Heart right ventricle (tissue), 16 donors: Measurements from ENCODE around the gene NOVA2. TPM values are rescaled to one million over a fixed set of nuclear protein-coding genes. Genes with fewer than 3 reads are reported as not detected.

Source experiments
- ATAC-seq, 8 donors: fragments of 200-7000 bp; cut with Tn5 transposase; one replicate each; pipeline ENCODE4 v1.9.1; 2020; ENCODE audit warnings: mild to moderate bottlenecking in 8 of 8, moderate library complexity in 8 of 8, moderate number of reproducible peaks in 1 of 8
- DNase-seq, 2 donors: peaks; one replicate each; pipeline ENCODE4 v3.0.0-alpha.2; 2020
- H3K27ac ChIP-seq, 10 donors: fragments of 200-600 bp; sonication (generic) in 2 of 10; one replicate each; pipeline versions ENCODE4 v1.5.0 to v1.8.0; 2020 to 2022; ENCODE audit warnings: mild to moderate bottlenecking in 3 of 10
- H3K27me3 ChIP-seq, 7 donors: fragments of 200-600 bp; one replicate each; pipeline ENCODE4 v1.8.0; 2021 to 2022; ENCODE audit warnings: mild to moderate bottlenecking in 2 of 7
- H3K36me3 ChIP-seq, 9 donors: fragments of 200-600 bp; sonication (generic) in 1 of 9; one replicate each; pipeline versions ENCODE4 v1.5.0 to v1.8.0; 2020 to 2022; ENCODE audit warnings: mild to moderate bottlenecking in 2 of 9
- H3K4me1 ChIP-seq, 9 donors: fragments of 200-600 bp; sonication (generic) in 1 of 9; one replicate each; pipeline versions ENCODE4 v1.5.0 to v1.8.0; 2020 to 2022; ENCODE audit warnings: mild to moderate bottlenecking in 4 of 9
- H3K4me3 ChIP-seq, 10 donors: fragments of 200-600 bp; sonication (generic) in 2 of 10; one replicate each; pipeline versions ENCODE4 v1.5.0 to v1.8.0; 2020 to 2022; ENCODE audit warnings: mild to moderate bottlenecking in 7 of 10, moderate library complexity in 2 of 10
- H3K9me3 ChIP-seq, 11 donors: fragments of 200-600 bp in 10 of 11; sonication (generic) in 2 of 11; one replicate each; pipeline versions ENCODE4 v1.5.0 to v1.8.0; 2013 to 2022; ENCODE audit warnings: mild to moderate bottlenecking in 2 of 11, control low read depth in 1 of 11, moderate library complexity in 1 of 11
- WGBS, 2 donors: extraction: QIAGEN DNeasy Blood & Tissue Kit; methylation state at CpG; one replicate each; pipeline ENCODE4 v1.1.7; 2013; ENCODE audit warnings: inconsistent platforms in 1 of 2; 5-methylcytosine and 5-hydroxymethylcytosine counted together
- intact Hi-C, 10 donors: fragments of 100-400 bp; cut with DNase I; formaldehyde crosslinking; loops; one replicate each; pipeline versions ENCODE4 v1.11.1 to v1.14.2; 2022
- microRNA-seq, 2 donors: library from miRNA; unstranded; fragments of <30 nt; microRNA quantifications; one replicate each; pipeline ENCODE4 v1.2.0, GENCODE V29; 2021
- polyA plus RNA-seq, 2 donors: library from polyadenylated mRNA; stranded (reverse); fragments of 200-250 nt; gene quantifications; one replicate each; pipeline ENCODE4 v1.2.3, GENCODE V29; 2013
- total RNA-seq, 10 donors: library from RNA; stranded (reverse); fragmentation: NEBNext Ultra II Directional in 3 of 10; extraction: Animal tissue kit (Norgen Biotek cat#: 25700) in 3 of 10; gene quantifications; one replicate each; pipeline versions ENCODE4 v1.2.1 to v1.2.4, GENCODE V29; 2021 to 2023
- TF ChIP-seq, protein P1 (sequence below), 9 donors: fragments of 200-600 bp; sonication (generic) in 2 of 9; IDR thresholded peaks; one replicate each; pipeline versions ENCODE4 v1.5.0 to v1.8.0; 2021 to 2022; ENCODE audit warnings: antibody characterized with exemption in 9 of 9, mild to moderate bottlenecking in 5 of 9, moderate library complexity in 1 of 9
- donor health status: Arrhythmogenic right ventricular cardiomyopathy.
- donor health status: ischemic (EF 13 %, LVEDD 7.1; RV severe dilation, severe dysfunction).
- donor health status: healthy with polysubstance abuse.
- donor health status: DM: no; HTN: yes; CAD: no.
- donor health status: DM: no; HTN: no; CAD: no.
- donor health status: ischemic (EF 25% LVEDD 6.9; RV normal size, moderate dysfunction).
- donor health status: ischemic (EF 25% LVEDD 5.7; RV mildly dilated, moderate dysfunction).
- donor health status: healthy.
- donor health status: DM: yes; HTN: yes; CAD: no.
- donor health status: Ischemic cardiomyopathy.
- donor health status: ischemic (EF 35%, LVEDD 5.7; RV mildly dilated, moderate dysfunction).
- donor health status: nonischemic (EF 11% LVEDD 7.7; RV severe dilation, severe dysfunction).
- donor health status: DM: yes; HTN: yes; CAD: no.
- donor health status: PGD.
- donor health status: ischemic (EF 29% LVEDD 5.4; RV normal size, mild dysfunction).
- donor health status: nonischemic (EF 23%, LVEDD 6.1; RV moderate dilation, normal function).

Gene NOVA2
- total and polyA plus RNA-seq, 12 donors = 1.6 to 8.2 (median 5.9) TPM

- Histone ChIP-seq H3K27me3 (peaks cover 0 to 3% (median 0%) of the 10 kb centered on the region in 7 donors), H3K36me3 (peaks cover 0 to 16% (median 7%) of the 10 kb centered on the region in 9 donors), H3K4me3 (peak overlapping the region in 4 of 10 donors; percentile 11 to 79 (median 40)), H3K27ac (no peak overlapping the region), H3K4me1 (peaks cover 15 to 45% (median 37%) of the 10 kb centered on the region in 9 donors), H3K9me3 (no peaks in the 10 kb centered on the region)
- WGBS, 2 donors = 91 to 93% methylated on average over 57 of the region's 57 CpGs
- DNase-seq (no peak), ATAC-seq (no peak)
- intact Hi-C loops = loop anchor here in 2 of 10 donors (2.0 to 10.0 kb wide), 2 partner anchors 19 to 69 kb away; partner anchors contain the start of genes FOXA3 (in 1 of the 2) and RSPH6A (in 1 of the 2)
- TF ChIP-seq, protein P1, sequence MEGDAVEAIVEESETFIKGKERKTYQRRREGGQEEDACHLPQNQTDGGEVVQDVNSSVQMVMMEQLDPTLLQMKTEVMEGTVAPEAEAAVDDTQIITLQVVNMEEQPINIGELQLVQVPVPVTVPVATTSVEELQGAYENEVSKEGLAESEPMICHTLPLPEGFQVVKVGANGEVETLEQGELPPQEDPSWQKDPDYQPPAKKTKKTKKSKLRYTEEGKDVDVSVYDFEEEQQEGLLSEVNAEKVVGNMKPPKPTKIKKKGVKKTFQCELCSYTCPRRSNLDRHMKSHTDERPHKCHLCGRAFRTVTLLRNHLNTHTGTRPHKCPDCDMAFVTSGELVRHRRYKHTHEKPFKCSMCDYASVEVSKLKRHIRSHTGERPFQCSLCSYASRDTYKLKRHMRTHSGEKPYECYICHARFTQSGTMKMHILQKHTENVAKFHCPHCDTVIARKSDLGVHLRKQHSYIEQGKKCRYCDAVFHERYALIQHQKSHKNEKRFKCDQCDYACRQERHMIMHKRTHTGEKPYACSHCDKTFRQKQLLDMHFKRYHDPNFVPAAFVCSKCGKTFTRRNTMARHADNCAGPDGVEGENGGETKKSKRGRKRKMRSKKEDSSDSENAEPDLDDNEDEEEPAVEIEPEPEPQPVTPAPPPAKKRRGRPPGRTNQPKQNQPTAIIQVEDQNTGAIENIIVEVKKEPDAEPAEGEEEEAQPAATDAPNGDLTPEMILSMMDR (IDR thresholded peaks at IDR 0.05) = no peak
These were observed 89.6 kb downstream of the NOVA2 start for GRCh38 chr19:45883881-45884681.

Small RNA genes within 50 kb of the gene (microRNA-seq; reads per million reads assigned to microRNA genes)
- 68.2 to 81.8 reads per million in 2 donors for gene MIR769

Other genes starting within 250 kb of the NOVA2 start
- gene FBXO46, start 243.0 kb downstream of the NOVA2 start, total RNA-seq = 10 to 100 TPM in 2 of 10 donors, 1 to 10 TPM in 8; 5.2 to 13.5 (median 9.1) TPM
- 10 to 100 TPM in 1 of 2 donors, 1 to 10 TPM in 1; 5.3 to 11.4 TPM for gene FBXO46, start 243.0 kb downstream of the NOVA2 start, polyA plus RNA-seq
- not detected for gene MEIOSIN, start 240.4 kb downstream of the NOVA2 start, total RNA-seq
- not detected for gene MEIOSIN, start 240.4 kb downstream of the NOVA2 start, polyA plus RNA-seq
- gene SIX5, start 204.6 kb downstream of the NOVA2 start, total RNA-seq = 10 to 100 TPM; 16.8 to 24.5 (median 21.3) TPM
- gene SIX5, start 204.6 kb downstream of the NOVA2 start, polyA plus RNA-seq = 10 to 100 TPM; 15.5 to 29.3 TPM
- gene DMPK, start 191.4 kb downstream of the NOVA2 start, total RNA-seq = 100 to 1,000 TPM; 220 to 377 (median 296) TPM
- 100 to 1,000 TPM; 377 to 439 TPM for gene DMPK, start 191.4 kb downstream of the NOVA2 start, polyA plus RNA-seq
- 10 to 100 TPM; 54.2 to 78.1 (median 69.3) TPM for gene DMWD, start 181.0 kb downstream of the NOVA2 start, total RNA-seq
- 10 to 100 TPM; 44.6 to 58.9 TPM for gene DMWD, start 181.0 kb downstream of the NOVA2 start, polyA plus RNA-seq
- under 1 TPM in 2 of 10 donors, not detected in 8; 0.09 to 0.15 TPM for gene RSPH6A, start 158.6 kb downstream of the NOVA2 start, total RNA-seq
- not detected for gene RSPH6A, start 158.6 kb downstream of the NOVA2 start, polyA plus RNA-seq
- 10 to 100 TPM; 22.4 to 45.0 (median 33.0) TPM for gene SYMPK, start 110.7 kb downstream of the NOVA2 start, total RNA-seq
- 10 to 100 TPM; 30.5 to 75.0 TPM for gene SYMPK, start 110.7 kb downstream of the NOVA2 start, polyA plus RNA-seq
- gene FOXA3, start 109.5 kb downstream of the NOVA2 start, total RNA-seq = under 1 TPM in 1 of 10 donors, not detected in 9; 0.11 TPM
- gene FOXA3, start 109.5 kb downstream of the NOVA2 start, polyA plus RNA-seq = under 1 TPM in 1 of 2 donors, not detected in 1; 0.01 TPM
- gene IRF2BP1, start 87.7 kb downstream of the NOVA2 start, total RNA-seq = 10 to 100 TPM; 15.9 to 23.0 (median 20.3) TPM
- 10 to 100 TPM in 1 of 2 donors, 1 to 10 TPM in 1; 8.0 to 13.4 TPM for gene IRF2BP1, start 87.7 kb downstream of the NOVA2 start, polyA plus RNA-seq
- gene MYPOP, start 71.3 kb downstream of the NOVA2 start, total RNA-seq = 10 to 100 TPM in 6 of 10 donors, 1 to 10 TPM in 4; 8.1 to 17.0 (median 10.3) TPM
- gene MYPOP, start 71.3 kb downstream of the NOVA2 start, polyA plus RNA-seq = 1 to 10 TPM; 7.1 to 8.9 TPM
- gene NANOS2, start 59.1 kb downstream of the NOVA2 start, total RNA-seq = not detected
- not detected for gene NANOS2, start 59.1 kb downstream of the NOVA2 start, polyA plus RNA-seq
- gene CCDC61, start 21.6 kb upstream of the NOVA2 start, total RNA-seq = 10 to 100 TPM in 1 of 10 donors, 1 to 10 TPM in 9; 6.6 to 10.3 (median 8.3) TPM
- gene CCDC61, start 21.6 kb upstream of the NOVA2 start, polyA plus RNA-seq = 10 to 100 TPM in 1 of 2 donors, 1 to 10 TPM in 1; 7.3 to 11.6 TPM
- 1 to 10 TPM in 1 of 10 donors, under 1 TPM in 1, not detected in 8; 0.81 to 1.1 TPM for gene PGLYRP1, start 49.2 kb upstream of the NOVA2 start, total RNA-seq
- under 1 TPM in 1 of 2 donors, not detected in 1; 0.16 TPM for gene PGLYRP1, start 49.2 kb upstream of the NOVA2 start, polyA plus RNA-seq
- gene IGFL4, start 67.1 kb upstream of the NOVA2 start, total RNA-seq = not detected
- not detected for gene IGFL4, start 67.1 kb upstream of the NOVA2 start, polyA plus RNA-seq
- not detected for gene IGFL3, start 150.8 kb upstream of the NOVA2 start, total RNA-seq
- gene IGFL3, start 150.8 kb upstream of the NOVA2 start, polyA plus RNA-seq = not detected
- gene IGFL2, start 174.4 kb upstream of the NOVA2 start, total RNA-seq = under 1 TPM in 1 of 10 donors, not detected in 9; 0.44 TPM
- gene IGFL2, start 174.4 kb upstream of the NOVA2 start, polyA plus RNA-seq = not detected